Measurements from ENCODE around the gene NASP.

Gene NASP

DNA sequence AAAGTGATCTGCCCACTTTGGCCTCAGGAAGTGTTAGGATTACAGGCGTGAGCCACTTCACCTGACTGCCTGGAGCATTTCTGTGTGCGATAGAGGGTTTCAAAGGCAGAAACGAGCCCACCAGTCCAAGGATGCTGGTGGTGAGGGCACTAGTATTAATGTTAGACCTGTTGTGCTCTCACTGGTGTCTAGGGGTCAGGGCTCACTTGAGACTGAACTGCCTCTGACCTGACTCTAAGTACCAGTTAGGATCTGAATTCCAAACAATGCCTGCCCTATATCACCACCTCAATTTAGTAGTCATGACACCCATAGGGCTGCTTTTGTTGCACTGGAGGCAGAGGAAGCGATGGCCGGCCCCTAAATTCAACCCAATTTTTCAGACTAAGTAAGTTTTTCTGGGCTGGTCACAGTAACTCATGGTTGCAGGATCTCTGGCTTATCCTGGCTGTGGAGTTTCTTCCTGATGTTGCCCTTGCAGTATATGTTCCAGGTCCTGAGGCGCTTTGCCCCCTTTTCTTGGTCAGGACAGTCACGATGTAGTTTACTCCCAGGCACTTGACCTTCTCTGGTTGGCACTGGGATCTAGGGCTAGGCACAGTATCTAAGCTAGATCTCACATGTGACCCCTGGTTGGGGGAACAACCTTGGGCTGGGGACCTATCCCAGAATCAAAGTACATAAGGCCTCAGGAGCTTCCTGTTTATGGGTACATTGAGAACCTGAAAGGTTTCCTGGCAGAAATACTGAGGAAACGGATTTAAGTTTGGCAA lies 35.5 kb downstream of the NASP start:
- DNase-seq (ENCODE audit: low spot score): no peak

DNA sequence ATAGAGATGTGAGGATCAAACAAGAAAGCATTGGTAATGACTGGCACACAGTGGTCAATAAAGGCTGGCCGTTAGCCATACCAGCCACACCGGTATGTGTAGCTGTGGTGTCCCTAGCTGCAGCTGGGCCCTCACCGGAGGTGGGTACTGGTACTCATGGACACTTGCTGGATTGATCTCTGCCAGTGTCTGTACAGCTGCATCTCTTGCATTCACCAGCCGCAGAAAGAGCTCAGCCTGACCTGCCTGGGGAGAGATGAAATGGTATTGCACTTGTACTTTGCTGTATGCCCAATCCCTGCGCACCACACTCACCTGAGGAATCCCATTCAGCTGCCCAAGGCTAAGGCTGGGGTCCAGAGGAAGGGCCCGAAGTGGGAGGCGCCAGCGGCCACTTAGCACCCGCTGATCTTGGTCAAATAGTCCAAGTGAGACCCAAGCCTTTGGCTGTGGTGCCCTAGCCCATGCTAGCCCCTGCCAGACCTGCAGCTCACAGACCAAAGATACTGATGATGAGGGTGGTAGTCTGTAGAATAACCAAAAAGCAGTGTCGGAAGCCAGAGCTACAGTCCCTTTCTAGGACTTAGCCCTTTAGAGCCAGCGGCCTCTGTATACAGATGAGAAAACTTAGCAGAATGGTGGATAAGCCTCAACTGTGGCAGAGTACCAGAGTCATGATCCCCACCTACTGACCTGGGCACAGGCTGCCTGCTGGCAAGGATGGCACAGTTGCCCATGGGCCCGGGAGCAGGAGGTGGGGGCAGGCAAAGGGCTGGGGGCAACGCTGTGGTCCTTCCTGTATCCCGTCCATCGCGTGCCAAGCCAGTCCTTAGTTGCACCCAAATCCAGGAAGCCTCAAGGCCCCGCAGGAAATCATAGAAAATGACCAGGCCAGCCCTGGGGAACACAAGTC lies 37.0 kb downstream of the NASP start:
- no peak for DNase-seq (ENCODE audit: low spot score)

DNA sequence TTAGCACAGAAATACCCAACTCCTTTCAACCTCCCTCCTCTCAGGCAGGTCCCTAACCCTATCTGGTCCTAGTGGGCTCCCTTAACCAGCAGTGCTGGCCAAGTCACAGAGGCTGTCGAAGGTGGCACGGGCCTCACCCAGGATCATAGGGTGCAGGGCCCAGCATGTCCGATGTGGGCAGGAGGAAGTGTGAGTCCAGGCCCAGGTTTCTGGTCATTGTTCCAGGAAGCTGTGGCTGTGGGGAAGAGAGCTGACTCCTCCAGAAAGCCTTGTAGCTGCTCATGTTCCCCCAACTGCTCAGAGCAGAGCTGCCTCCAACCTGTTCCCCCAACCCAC lies 37.6 kb downstream of the NASP start:
- no peak for DNase-seq (ENCODE audit: low spot score)

- DNase-seq (ENCODE audit: low spot score): no peak
Observed at GRCh38 chr1:45621895-45622523, 38.2 kb downstream of the NASP start.

DNA sequence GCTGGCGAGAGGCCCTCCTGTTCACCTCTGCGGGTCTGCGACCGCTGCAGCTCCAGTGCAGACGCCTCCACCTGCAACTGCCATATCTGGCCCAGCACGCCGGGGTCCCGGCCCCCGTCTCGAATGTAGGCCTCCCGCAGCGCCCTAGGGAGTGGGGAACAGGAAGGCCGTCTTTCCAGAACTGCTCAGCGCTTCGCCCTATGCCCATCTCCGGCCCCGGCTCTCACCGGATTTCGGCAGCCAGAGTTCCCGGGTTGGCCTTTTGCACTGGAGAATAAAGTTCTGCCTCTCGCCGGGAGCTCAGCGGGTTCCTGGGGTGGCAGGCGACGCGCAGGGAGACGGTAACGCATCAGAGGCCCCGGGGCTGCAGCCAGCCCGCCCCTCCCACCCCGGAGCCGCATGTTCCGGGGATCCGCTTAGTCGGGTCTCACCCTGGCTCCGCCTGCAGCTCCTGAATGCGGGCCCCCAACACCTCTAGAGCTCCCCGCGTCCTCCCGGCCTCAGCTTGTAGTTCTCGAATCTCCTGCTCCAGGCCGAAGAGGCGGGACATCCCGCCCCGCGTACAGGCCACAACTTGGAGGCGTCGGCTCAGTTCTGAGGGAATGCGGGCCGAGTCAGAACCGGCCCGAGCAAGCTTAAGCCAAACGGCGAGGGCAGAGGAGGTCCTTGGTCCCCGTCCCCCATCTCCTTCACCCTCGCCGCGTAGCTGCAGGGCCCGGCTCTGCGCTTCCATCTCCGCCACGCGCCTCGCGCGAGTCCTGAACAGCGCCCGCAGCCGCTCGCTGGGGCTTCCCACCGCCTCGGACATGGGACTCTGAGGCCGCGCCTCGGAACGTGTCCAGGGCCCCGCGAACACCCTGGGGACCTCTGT lies 38.9 kb downstream of the NASP start:
- DNase-seq (ENCODE audit: low spot score): no peak

GRCh38 chr1:45623972-45624371 lies 40.1 kb downstream of the NASP start, which contains the start of gene CCDC17:
TSS of gene CCDC17 (minus strand) at chr1:45624054. CDS start at chr1:45623909, 145 bp downstream.
- no peak for DNase-seq (ENCODE audit: low spot score)

DNA sequence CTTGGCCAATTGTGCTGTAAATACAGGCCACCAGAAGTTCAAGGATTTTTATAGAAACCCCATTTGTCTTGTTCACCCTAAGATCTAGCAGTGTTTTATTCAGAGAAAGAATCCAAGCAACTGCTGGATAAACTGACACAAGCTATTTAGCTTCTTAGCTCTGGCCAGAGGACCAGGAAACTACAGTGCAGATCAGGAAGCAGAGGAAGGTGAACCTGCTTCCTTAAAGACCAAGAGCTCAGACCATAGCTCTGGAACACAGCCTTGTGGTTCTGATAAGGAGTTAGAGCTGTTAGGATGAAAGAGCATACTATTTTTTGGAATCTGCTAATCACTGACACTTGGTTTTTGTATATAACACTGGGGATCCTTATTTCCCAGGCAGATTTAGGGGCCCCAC lies 45.2 kb downstream of the NASP start:
- DNase-seq (ENCODE audit: low spot score): no peak

DNA sequence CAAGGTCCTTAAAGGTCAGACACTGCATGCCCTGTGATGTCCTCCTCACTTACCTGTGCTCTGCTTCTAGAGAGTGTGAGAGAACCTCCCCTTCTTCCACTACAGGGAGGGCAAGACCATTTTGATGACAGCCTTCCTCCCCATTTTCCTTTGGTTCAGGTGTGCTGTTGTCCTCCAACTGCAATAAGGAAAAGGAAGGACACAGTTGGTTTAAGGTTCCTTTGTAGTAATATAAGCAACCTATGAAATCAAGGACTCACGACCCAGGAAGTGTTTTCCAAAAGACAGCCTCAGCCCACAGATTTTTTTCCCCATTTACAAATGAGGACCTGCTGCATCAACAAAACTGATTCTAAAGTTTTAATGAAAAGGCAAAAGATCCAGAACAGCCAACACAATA lies 46.6 kb downstream of the NASP start:
- DNase-seq (ENCODE audit: low spot score): no peak

GRCh38 chr1:45635211-45635610 lies 51.4 kb downstream of the NASP start:
- no peak for DNase-seq (ENCODE audit: low spot score)

- no peak for DNase-seq (ENCODE audit: low spot score)
Observed at GRCh38 chr1:45640293-45640692, 56.5 kb downstream of the NASP start.

DNA sequence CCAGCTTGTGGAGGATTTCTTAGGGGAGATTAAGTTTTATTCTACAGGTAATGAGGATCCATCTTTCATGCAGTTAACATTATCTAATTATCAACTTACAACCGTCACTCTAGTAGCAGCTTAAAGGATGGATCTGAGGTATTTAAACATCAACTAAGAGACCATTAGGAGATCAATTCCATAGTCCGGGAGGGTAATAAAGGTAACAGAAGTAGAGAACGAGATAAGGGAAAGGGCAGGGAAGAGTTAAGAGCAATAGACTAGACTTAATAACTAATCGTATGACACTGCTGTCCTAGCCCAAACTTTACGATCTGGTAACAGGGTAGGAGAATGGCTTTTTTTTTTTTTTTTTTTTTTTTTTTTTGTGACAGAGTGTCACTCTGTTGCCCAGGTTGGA lies 59.5 kb downstream of the NASP start:
- DNase-seq (ENCODE audit: low spot score): no peak

- DNase-seq (ENCODE audit: low spot score): peak; percentile 13
Observed at GRCh38 chr1:45643978-45644377, 60.1 kb downstream of the NASP start.

DNA sequence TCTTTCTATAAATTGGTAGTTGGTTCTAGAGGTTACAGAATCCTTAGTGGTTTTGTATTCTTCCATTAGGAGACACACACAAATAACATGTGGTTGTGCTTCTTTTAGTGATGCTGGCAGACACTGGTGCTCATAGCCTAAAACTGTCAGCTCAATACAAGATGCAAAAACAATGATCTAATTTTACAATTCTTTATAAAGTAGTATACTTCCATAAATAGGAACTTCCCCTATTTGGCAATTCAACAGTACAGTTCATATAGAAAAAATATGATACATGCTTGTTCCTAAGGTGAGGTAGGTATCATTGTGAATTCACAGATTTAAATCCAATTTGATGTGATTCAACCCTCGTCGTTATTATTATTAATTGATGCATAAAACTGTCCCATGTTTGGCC lies 60.8 kb downstream of the NASP start:
- no peak for DNase-seq (ENCODE audit: low spot score)

DNA sequence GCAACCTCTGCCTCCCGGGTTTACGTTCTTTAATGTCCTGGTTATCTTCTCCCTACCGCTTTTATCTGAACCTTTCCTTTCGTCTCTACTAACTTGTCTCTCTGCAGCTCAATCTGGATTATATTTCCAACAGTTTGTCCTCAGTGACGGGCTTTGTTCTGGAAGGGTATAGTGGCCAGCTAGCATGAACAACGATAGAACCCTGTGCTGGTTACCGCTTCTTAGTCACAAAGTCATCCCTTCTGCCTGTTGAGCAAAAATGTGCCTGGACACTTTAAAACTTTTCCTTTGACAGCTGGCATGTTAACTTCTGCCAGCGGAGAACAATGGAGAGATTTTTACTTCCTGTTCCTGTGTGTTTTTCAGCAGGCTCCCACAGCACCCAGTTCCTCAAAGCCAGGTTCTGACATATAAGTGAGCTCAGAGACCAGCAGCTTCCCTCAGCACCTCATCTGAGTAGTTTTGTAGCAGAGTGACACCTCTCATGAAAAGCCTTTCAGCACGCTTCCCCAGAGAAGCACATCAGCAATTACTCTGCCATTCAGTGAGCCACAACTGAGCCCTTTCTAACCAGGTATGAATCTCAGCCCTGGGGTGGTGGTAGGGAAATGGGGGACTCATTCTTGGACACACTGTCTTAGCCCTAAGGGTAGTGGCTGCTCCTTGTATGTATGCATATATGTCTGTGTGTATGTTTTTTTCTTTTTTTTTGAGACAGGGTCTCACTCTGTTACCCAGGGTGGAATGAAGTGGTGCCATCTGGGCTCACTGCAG lies 63.6 kb downstream of the NASP start:
- DNase-seq (ENCODE audit: low spot score): no peak

DNA sequence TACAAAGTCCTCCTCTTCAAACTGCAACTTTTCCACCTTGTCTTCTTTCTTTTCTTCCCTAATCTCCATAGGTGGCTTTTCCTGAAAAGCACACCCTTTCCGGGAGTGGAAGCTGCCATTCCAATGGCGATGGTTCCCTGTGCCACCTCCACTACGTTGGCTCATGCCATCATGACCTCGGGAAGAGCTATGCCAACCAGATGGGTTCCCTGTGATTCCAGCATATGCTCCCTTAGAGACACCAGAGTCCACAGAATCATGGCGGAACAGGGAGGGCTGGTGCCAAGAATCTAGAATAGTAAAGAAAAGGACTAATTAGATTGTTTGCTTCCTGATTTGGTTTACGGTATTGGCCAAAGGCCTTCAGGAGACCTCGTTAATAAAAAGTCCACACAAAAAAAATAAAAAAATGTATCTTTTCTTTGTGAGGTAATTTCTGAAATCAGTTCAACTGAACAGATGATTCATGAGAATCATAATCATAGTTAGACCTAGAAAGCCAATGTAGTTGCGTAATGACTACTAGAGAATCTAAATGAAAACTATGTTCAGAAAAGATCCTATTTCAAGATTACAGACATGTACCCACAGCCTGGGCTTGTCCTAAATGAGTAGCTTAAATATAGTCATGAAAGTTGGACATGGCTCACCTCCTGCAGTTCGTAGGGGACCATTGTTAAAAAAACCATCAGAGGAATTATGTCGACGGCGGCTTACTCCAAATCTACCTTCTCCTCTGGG lies 70.9 kb downstream of the NASP start:
- DNase-seq (ENCODE audit: low spot score): peak; percentile 66

DNA sequence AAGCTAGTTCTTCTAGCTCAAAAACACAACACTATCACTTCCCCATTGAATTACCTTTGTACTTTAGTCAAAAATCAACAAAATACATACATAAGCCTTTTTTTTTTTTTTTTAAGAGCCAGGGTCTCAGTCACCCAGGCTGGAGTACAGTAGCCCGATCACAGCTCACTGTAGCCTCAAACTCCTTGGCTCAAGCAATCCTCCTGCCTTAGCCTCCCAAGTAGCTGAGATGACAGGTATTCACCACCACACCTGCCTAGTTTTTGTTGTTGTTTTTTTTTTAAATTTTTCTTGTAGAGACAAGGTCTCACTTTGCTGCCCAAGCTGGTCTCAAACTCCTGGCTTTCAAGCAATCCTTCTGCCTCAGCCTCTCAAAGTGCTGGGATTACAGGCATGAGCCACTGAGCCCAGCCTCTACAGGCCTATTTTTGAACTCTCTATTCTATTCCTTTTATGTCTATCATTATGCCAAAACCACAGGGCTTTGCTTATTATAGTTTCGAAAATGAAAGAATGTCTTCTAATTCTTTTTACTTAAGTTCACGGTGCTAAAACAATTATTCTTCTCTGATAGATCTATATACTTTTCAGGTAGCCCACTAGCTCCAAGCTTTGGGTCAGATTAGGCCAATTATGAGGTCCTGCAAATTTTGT lies 72.9 kb downstream of the NASP start:
- no peak for DNase-seq (ENCODE audit: low spot score)

DNA sequence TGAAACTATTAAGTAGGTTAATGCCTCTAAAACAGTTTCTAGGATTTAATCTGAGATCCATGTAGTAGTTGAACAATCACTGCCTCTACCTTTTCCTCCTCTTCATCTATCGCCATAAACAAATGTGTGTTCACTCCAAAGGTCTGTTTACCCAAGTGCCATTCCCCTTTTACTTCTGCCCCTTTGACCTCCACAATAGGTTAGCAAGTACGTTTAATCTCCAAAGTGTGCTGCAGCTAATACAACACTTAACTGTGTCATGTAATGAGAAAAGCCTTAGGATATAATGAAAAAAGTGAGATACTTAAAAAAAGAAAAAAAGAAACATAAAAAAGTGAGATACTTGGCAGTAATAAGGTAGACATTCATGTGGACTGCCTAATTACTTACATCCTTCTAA lies 74.3 kb downstream of the NASP start:
- DNase-seq (ENCODE audit: low spot score): no peak

GRCh38 chr1:45659222-45659621 lies 75.4 kb downstream of the NASP start:
- DNase-seq (ENCODE audit: low spot score): no peak

DNA sequence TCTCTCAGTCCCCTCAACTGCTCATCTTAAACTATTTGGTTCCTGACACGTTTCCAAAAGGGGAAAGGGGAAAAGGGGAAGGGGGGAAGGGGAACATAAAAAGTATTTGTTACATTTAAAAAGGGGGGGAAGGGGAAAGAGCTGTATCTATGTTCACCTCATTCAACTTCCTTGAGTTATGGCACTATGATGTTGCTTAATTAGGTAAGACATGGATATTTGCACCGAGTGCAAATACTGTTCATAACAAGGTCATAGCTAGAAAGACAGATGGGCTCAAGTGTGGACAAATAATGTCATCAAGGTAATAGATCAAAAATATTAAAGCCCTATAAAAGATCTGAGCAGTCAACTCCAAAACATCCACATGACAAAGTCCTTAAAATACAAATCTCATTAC lies 76.5 kb downstream of the NASP start:
- DNase-seq (ENCODE audit: low spot score): no peak

- DNase-seq (ENCODE audit: low spot score): no peak
Observed at GRCh38 chr1:45666836-45667235, 83.0 kb downstream of the NASP start.

All from cerebellar cortex (tissue), 1 donor.